Activated CD4-positive, alpha-beta T cell treated with anti-CD3 and anti-CD28 coated beads for 36 hours (primary cell): ENCODE results near the gene BROX. TPM values are rescaled to one million over a fixed set of nuclear protein-coding genes. Genes with fewer than 3 reads are reported as not detected.

Experiments
- ATAC-seq: fragments of 200-7000 bp; cut with Tn5 transposase; one replicate; pipeline ENCODE4 v1.10.0; 2021; ENCODE audit warnings: mild to moderate bottlenecking, moderate library complexity
- CTCF ChIA-PET: fragments of 350-600 bp; sonication (Branson Sonifier 250); formaldehyde crosslinking; loops from one replicate; lab custom pipeline; 2021; ENCODE audit warnings: antibody characterized with exemption; lab: Charles Lee
- POLR2A ChIA-PET: fragments of 350-600 bp; sonication (Branson Sonifier 250); formaldehyde crosslinking; loops from one replicate; lab custom pipeline; 2021; ENCODE audit warnings: antibody characterized with exemption, inconsistent platforms; lab: Charles Lee
- DNase-seq: peaks from one replicate; pipeline ENCODE4 v3.0.0-alpha.2; 2020
- H3K27ac Mint-ChIP-seq: one replicate; pipeline ENCODE4 v1.8.0; 2021; ENCODE audit warnings: mixed read lengths
- H3K27me3 Mint-ChIP-seq: one replicate; pipeline ENCODE4 v1.8.0; 2021; ENCODE audit warnings: mixed read lengths
- H3K36me3 Mint-ChIP-seq: one replicate; pipeline ENCODE4 v1.8.0; 2021; ENCODE audit warnings: low read depth, mixed read lengths
- H3K4me1 Mint-ChIP-seq: one replicate; pipeline ENCODE4 v1.8.0; 2021; ENCODE audit warnings: mixed read lengths
- H3K4me3 Mint-ChIP-seq: one replicate; pipeline ENCODE4 v1.8.0; 2021; ENCODE audit warnings: mild to moderate bottlenecking, moderate library complexity, mixed read lengths
- H3K9me3 Mint-ChIP-seq: one replicate; pipeline ENCODE4 v1.8.0; 2021; ENCODE audit warnings: low read depth, mixed read lengths
- intact Hi-C, 2 experiments: fragments of 100-400 bp; cut with DNase I in 1 of 2; cut with micrococcal nuclease in 1 of 2; formaldehyde crosslinking; loops; one replicate each; pipeline versions ENCODE4 v1.14.2 to v1.15.1; 2022 to 2024; cut with DNase I, micrococcal nuclease
- total RNA-seq, 2 experiments: library from RNA; stranded (reverse); gene quantifications; one replicate each; pipeline ENCODE4 v1.2.3, GENCODE V29; 2021

Gene BROX
- total RNA-seq, 2 experiments from 2014 or later: 37.5 to 42.9 TPM

DNA sequence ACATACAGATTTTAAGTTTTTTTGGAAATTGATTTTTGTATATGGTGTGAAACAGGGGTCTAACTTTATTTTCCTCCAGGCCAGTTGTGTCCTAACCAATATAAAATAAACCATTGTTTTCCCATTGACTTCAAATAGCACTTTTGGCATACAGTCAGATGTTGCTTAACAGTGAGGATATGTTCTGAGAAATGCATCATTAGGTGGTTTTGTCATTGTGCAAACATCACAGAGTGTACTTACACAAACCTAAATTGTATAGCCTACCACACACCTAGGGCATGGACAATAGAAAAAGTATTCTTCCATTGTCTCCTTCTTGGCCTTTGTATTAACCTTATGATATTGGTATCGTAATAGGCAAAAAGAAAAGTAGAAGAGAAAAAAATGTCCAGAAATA lies 65.1 kb downstream of the BROX start:
- ChIA-PET POLR2A (no interaction called here), CTCF (interaction anchor here (1.2 kb wide), 1 partner anchor 346 kb away, joined by 3 read pairs; no protein-coding TSS in a partner anchor)
- ATAC-seq (no peak), DNase-seq (no peak)
- Mint-ChIP-seq H3K9me3 (no peaks in the 10 kb centered on the region), H3K4me1 (peaks cover 5% of the 10 kb centered on the region), H3K36me3 (no peaks in the 10 kb centered on the region), H3K27me3 (peaks cover 10% of the 10 kb centered on the region), H3K27ac (no peak overlapping the region), H3K4me3 (no peak overlapping the region)
- intact Hi-C loops: no loop called here

DNA sequence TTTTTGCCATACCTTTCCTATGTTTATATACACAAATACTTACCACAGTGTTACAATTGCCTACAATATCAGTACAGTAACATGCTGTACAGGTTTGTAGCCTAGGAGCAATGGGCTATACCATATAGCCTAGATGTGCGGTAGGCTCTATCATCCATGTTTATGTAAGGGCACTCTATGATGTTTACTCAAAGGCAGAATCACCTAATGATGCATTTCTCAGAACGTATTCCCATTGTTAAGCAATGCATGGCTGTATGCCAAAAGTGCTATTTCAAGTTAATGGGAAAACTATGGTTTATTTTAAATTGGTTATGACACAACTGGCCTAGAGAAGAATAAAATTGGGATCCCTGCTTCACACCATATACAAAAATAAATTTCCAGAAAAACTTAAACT lies 65.6 kb downstream of the BROX start:
- intact Hi-C loops: no loop called here
- ChIA-PET POLR2A (no interaction called here), CTCF (no interaction called here)
- ATAC-seq: no peak
- Mint-ChIP-seq H3K36me3 (no peaks in the 10 kb centered on the region), H3K27me3 (peaks cover 10% of the 10 kb centered on the region), H3K27ac (no peak overlapping the region), H3K9me3 (no peaks in the 10 kb centered on the region), H3K4me3 (no peak overlapping the region), H3K4me1 (no peaks in the 10 kb centered on the region)
- no peak for DNase-seq

DNA sequence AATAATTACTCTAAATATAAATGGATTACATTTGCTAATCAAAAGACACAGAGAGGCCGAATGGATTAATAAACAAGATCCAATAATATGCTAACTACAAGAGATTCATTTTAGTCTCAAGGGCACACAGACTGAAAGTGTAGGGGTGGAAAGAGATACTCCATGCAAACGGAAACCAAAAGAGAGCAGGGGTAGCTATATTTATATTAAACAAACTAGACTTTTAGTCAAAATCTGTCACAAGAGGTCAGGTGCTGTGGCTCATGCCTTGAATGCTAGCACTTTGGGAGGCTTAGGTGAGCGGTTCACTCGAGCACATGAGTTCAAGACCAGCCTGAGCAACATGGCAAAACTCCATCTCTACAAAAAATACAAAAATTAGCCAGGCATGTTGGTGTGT lies 68.9 kb downstream of the BROX start:
- Mint-ChIP-seq H3K27me3 (peaks cover 15% of the 10 kb centered on the region), H3K9me3 (no peaks in the 10 kb centered on the region), H3K4me3 (no peak overlapping the region), H3K27ac (no peak overlapping the region), H3K36me3 (no peaks in the 10 kb centered on the region), H3K4me1 (no peaks in the 10 kb centered on the region)
- ATAC-seq: no peak
- no peak for DNase-seq
- ChIA-PET CTCF (no interaction called here), POLR2A (no interaction called here)
- intact Hi-C loops: no loop called here

DNA sequence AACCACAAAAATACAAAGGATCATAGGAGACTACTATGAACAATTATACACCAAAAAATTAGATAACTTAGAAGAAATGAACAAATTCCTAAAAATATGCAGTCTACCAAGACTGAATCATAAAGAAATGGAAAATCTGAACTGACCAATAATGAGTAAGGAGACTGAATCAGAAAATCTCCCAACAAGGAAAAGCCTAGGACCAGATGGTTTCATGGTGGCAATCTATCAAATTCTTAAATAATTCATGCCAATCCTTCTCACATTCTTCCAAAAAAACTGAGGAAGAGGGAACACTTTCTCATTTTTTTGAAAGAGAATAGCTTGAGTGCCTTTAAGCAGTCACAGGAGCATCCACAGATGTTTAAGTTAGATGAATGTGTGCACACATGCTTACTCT lies 70.7 kb downstream of the BROX start:
- Mint-ChIP-seq H3K9me3 (no peaks in the 10 kb centered on the region), H3K4me1 (no peaks in the 10 kb centered on the region), H3K4me3 (no peak overlapping the region), H3K27me3 (peaks cover 19% of the 10 kb centered on the region), H3K36me3 (no peaks in the 10 kb centered on the region), H3K27ac (no peak overlapping the region)
- intact Hi-C loops: no loop called here
- POLR2A ChIA-PET: interaction anchor here (0.6 kb wide), 1 partner anchor 37 kb away, joined by 3 read pairs; no protein-coding TSS in a partner anchor
- CTCF ChIA-PET: interaction anchor here (0.7 kb wide), 1 partner anchor 10 kb away, joined by 4 read pairs; no protein-coding TSS in a partner anchor
- no peak for DNase-seq
- ATAC-seq: no peak

DNA sequence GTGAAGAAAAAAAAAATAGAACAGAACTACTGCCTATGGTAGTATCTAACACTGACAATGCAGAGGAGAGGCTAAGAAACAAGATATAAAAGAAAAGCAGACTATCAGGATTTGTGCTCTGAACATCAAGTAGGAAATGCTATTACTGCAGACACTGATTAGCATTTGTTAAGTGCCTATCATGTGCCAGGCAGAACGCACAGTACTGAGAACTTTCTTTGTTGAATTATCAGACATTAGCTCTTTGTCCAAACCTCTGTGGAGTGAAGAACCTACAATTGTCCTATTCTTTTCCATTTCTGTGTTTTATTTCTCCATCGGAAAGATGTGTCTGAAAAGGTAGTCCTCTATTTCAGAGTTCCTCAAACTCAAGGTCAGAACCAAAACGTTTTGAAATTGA lies 72.0 kb downstream of the BROX start:
- ChIA-PET POLR2A (no interaction called here), CTCF (interaction anchor here (0.6 kb wide), 1 partner anchor 34 kb away, joined by 3 read pairs; no protein-coding TSS in a partner anchor)
- H3K27ac Mint-ChIP-seq: no peak overlapping the region
- ATAC-seq (no peak), DNase-seq (no peak)
- H3K4me3 Mint-ChIP-seq: no peak overlapping the region
- peaks cover 2% of the 10 kb centered on the region for H3K4me1 Mint-ChIP-seq
- H3K36me3 Mint-ChIP-seq: no peaks in the 10 kb centered on the region
- intact Hi-C loops: no loop called here
- peaks cover 19% of the 10 kb centered on the region for H3K27me3 Mint-ChIP-seq
- H3K9me3 Mint-ChIP-seq: no peaks in the 10 kb centered on the region

Other genes with a start within 250 kb of the BROX start
- under 1 TPM; 0.14 to 0.37 TPM for gene HHIPL2, start 164.5 kb upstream of the BROX start, total RNA-seq
- gene TAF1A, start 122.6 kb upstream of the BROX start, total RNA-seq: 10 to 100 TPM; 18.5 to 21.1 TPM
- 10 to 100 TPM; 46.7 to 57.9 TPM for gene MIA3, start 94.5 kb upstream of the BROX start, total RNA-seq
- gene AIDA, start 73 bp upstream of the BROX start, total RNA-seq: 10 to 100 TPM; 60.1 to 70.7 TPM
- gene FAM177B, start 24.6 kb downstream of the BROX start, total RNA-seq: not detected
- 1 to 10 TPM in 1 of 2 experiments, under 1 TPM in 1; 0.98 to 1.9 TPM for gene DISP1, start 102.5 kb downstream of the BROX start, total RNA-seq